Measurements from ENCODE around the gene NDUFAF8.

Gene NDUFAF8

GRCh38 chr17:81241648-81242420 is 2.7 kb downstream of the NDUFAF8 start:
- DNase-seq: peak; percentile 72

GRCh38 chr17:81242421-81243332 is 3.6 kb downstream of the NDUFAF8 start:
- no peak for DNase-seq

- DNase-seq: no peak
Measured at GRCh38 chr17:81243333-81243664, 4.2 kb downstream of the NDUFAF8 start.

- no peak for DNase-seq
Measured at GRCh38 chr17:81244358-81245023, 5.4 kb downstream of the NDUFAF8 start.

- DNase-seq: no peak
Measured at GRCh38 chr17:81245024-81245664, 6.0 kb downstream of the NDUFAF8 start.

GRCh38 chr17:81245665-81246342 is 6.7 kb downstream of the NDUFAF8 start:
- no peak for DNase-seq

GRCh38 chr17:81246343-81246670 is 7.2 kb downstream of the NDUFAF8 start:
- DNase-seq: no peak

- no peak for DNase-seq
Measured at GRCh38 chr17:81246679-81247338, 7.7 kb downstream of the NDUFAF8 start.

GRCh38 chr17:81247339-81247990 is 8.3 kb downstream of the NDUFAF8 start:
- no peak for DNase-seq

- no peak for DNase-seq
Measured at GRCh38 chr17:81248649-81249048, 9.5 kb downstream of the NDUFAF8 start.

- DNase-seq: no peak
Measured at GRCh38 chr17:81249223-81250040, 10.3 kb downstream of the NDUFAF8 start.

- no peak for DNase-seq
Measured at GRCh38 chr17:81250286-81251093, 11.4 kb downstream of the NDUFAF8 start.

- peak; percentile 67 for DNase-seq
Measured at GRCh38 chr17:81251094-81251708, 12.1 kb downstream of the NDUFAF8 start.

GRCh38 chr17:81251709-81252301 is 12.7 kb downstream of the NDUFAF8 start:
- DNase-seq: no peak

- DNase-seq: no peak
Measured at GRCh38 chr17:81252326-81252986, 13.3 kb downstream of the NDUFAF8 start.

- no peak for DNase-seq
Measured at GRCh38 chr17:81252987-81253329, 13.8 kb downstream of the NDUFAF8 start.

- peak; percentile 73 for DNase-seq
Measured at GRCh38 chr17:81253358-81254131, 14.4 kb downstream of the NDUFAF8 start.
